H7 (cell line): ENCODE data around the gene NTF4. TPM values are rescaled to one million over a fixed set of nuclear protein-coding genes. Genes with fewer than 3 reads are reported as not detected.
"Not testable (repeated sequence)": the region's sequence is repeated elsewhere in the genome, so short reads cannot be mapped to it uniquely, and the experiment has no call there.

Source experiments
- DNase-seq: peaks from one replicate; pipeline ENCODE4 v3.0.0; 2012
- H3K27me3 ChIP-seq: 2 replicates; pipeline ENCODE4 v1.6.0; 2011; ENCODE audit warnings: mild to moderate bottlenecking, low read length; ENCODE audit not compliant: control insufficient read depth, insufficient read depth
- H3K36me3 ChIP-seq: replicated peaks from 2 replicates; pipeline ENCODE4 v1.5.1; 2011; ENCODE audit warnings: low read length; ENCODE audit not compliant: control insufficient read depth, insufficient read depth
- H3K4me3 ChIP-seq: 2 replicates; pipeline ENCODE4 v1.5.1; 2011; ENCODE audit warnings: low read depth, mild to moderate bottlenecking, control low read depth, low read length, moderate library complexity; ENCODE audit not compliant: insufficient read depth
- total RNA-seq: library from RNA; depleted of rRNA; stranded (reverse); fragments of >200 nt; shearing (Covaris generic); gene quantifications from 2 replicates; pipeline ENCODE4 v1.2.3, GENCODE V29; 2014

The NTF4 gene
- total RNA-seq, 1 experiment from 2014 or later: 1.2 TPM

- no peaks in the 10 kb centered on the region for H3K36me3 ChIP-seq
- H3K4me3 ChIP-seq: no peak overlapping the region
- DNase-seq: peak; percentile 76
- H3K27me3 ChIP-seq: peaks cover 46% of the 10 kb centered on the region
Observed at GRCh38 chr19:49073514-49074378, 9.1 kb upstream of the NTF4 start.

GRCh38 chr19:49071860-49072547 is 7.4 kb upstream of the NTF4 start:
- DNase-seq: peak; percentile 98
- Histone ChIP-seq H3K4me3 (peak overlapping the region; percentile 22), H3K27me3 (peaks cover 59% of the 10 kb centered on the region), H3K36me3 (no peaks in the 10 kb centered on the region)

- H3K27me3 ChIP-seq: peaks cover 74% of the 10 kb centered on the region
- H3K36me3 ChIP-seq: no peaks in the 10 kb centered on the region
- no peak for DNase-seq
- H3K4me3 ChIP-seq: no peak overlapping the region
Observed at GRCh38 chr19:49070416-49070815, 5.8 kb upstream of the NTF4 start.

- peaks cover 83% of the 10 kb centered on the region for H3K27me3 ChIP-seq
- DNase-seq: peak; percentile 7
- no peaks in the 10 kb centered on the region for H3K36me3 ChIP-seq
- no peak overlapping the region for H3K4me3 ChIP-seq
Observed at GRCh38 chr19:49069026-49069425, 4.4 kb upstream of the NTF4 start.

- no peak overlapping the region for H3K4me3 ChIP-seq
- H3K36me3 ChIP-seq: no peaks in the 10 kb centered on the region
- peaks cover 70% of the 10 kb centered on the region for H3K27me3 ChIP-seq
- no peak for DNase-seq
Observed at GRCh38 chr19:49067554-49067953, 2.9 kb upstream of the NTF4 start.

- DNase-seq: peak; percentile 68
Observed at GRCh38 chr19:49065905-49066512, 1.4 kb upstream of the NTF4 start.

GRCh38 chr19:49064029-49064629 is 489 bp downstream of the NTF4 start:
- H3K27me3 ChIP-seq: peaks cover 54% of the 10 kb centered on the region
- H3K4me3 ChIP-seq: peak overlapping the region; percentile 41; the same call in 1 of the 2 replicates
- DNase-seq: peak; percentile 71
- H3K36me3 ChIP-seq: no peaks in the 10 kb centered on the region

More at GRCh38 chr19:49065905-49066512, 1.4 kb upstream of the NTF4 start:
- Histone ChIP-seq H3K4me3 (no peak overlapping the region), H3K27me3 (peaks cover 65% of the 10 kb centered on the region), H3K36me3 (no peaks in the 10 kb centered on the region)

- no peak overlapping the region for H3K4me3 ChIP-seq
- H3K27me3 ChIP-seq: peaks cover 59% of the 10 kb centered on the region
- H3K36me3 ChIP-seq: no peaks in the 10 kb centered on the region
- peak; percentile 43 for DNase-seq
Observed at GRCh38 chr19:49061445-49061844, 3.2 kb downstream of the NTF4 start.

GRCh38 chr19:49061000-49061399 is 3.6 kb downstream of the NTF4 start:
- H3K4me3 ChIP-seq: no peak overlapping the region
- DNase-seq: no peak
- no peaks in the 10 kb centered on the region for H3K36me3 ChIP-seq
- H3K27me3 ChIP-seq: peaks cover 59% of the 10 kb centered on the region

GRCh38 chr19:49059053-49059452 is 5.6 kb downstream of the NTF4 start:
- H3K27me3 ChIP-seq: peaks cover 55% of the 10 kb centered on the region
- H3K36me3 ChIP-seq: no peaks in the 10 kb centered on the region
- H3K4me3 ChIP-seq: no peak overlapping the region
- peak; percentile 27 for DNase-seq

GRCh38 chr19:49058562-49058961 is 6.1 kb downstream of the NTF4 start:
- DNase-seq: peak; percentile 74
- peaks cover 53% of the 10 kb centered on the region for H3K27me3 ChIP-seq
- no peaks in the 10 kb centered on the region for H3K36me3 ChIP-seq
- no peak overlapping the region for H3K4me3 ChIP-seq

GRCh38 chr19:49057636-49058234 is 6.9 kb downstream of the NTF4 start, which contains the start of gene CGB7:
CGB7 (minus strand) TSS chr19:49057749; CDS start chr19:49055375, 2,374 bp downstream.
- DNase-seq: peak; percentile 95
- no peaks in the 10 kb centered on the region for H3K36me3 ChIP-seq
- peaks cover 53% of the 10 kb centered on the region for H3K27me3 ChIP-seq
- peak within 1 kb of the TSS; percentile 52; the same call in 1 of the 2 replicates for H3K4me3 ChIP-seq

GRCh38 chr19:49056902-49057596 is 7.6 kb downstream of the NTF4 start:
- peak; percentile 57 for DNase-seq
- H3K36me3 ChIP-seq: not testable (repeated sequence)
- peak overlapping the region; percentile 52; the same call in 1 of the 2 replicates for H3K4me3 ChIP-seq
- H3K27me3 ChIP-seq: peaks cover 53% of the 10 kb centered on the region
